Activated CD8-positive, alpha-beta memory T cell treated with anti-CD3 and anti-CD28 coated beads, Interleukin-2, amount 50 U/mL, for 24 hours (primary cell): Measurements from ENCODE around the gene NAIF1.
"Not testable (repeated sequence)": the region's sequence is repeated elsewhere in the genome, so short reads cannot be mapped to it uniquely, and the experiment has no call there.

Experiments used
- DNase-seq: peaks from one replicate; pipeline ENCODE4 v3.0.0-alpha.2; 2020; ENCODE audit errors: extremely low read depth

NAIF1 gene, protein sequence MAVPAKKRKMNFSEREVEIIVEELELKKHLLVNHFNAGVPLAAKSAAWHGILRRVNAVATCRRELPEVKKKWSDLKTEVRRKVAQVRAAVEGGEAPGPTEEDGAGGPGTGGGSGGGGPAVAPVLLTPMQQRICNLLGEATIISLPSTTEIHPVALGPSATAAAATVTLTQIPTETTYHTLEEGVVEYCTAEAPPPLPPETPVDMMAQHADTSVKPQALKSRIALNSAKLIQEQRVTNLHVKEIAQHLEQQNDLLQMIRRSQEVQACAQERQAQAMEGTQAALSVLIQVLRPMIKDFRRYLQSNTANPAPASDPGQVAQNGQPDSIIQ

DNA sequence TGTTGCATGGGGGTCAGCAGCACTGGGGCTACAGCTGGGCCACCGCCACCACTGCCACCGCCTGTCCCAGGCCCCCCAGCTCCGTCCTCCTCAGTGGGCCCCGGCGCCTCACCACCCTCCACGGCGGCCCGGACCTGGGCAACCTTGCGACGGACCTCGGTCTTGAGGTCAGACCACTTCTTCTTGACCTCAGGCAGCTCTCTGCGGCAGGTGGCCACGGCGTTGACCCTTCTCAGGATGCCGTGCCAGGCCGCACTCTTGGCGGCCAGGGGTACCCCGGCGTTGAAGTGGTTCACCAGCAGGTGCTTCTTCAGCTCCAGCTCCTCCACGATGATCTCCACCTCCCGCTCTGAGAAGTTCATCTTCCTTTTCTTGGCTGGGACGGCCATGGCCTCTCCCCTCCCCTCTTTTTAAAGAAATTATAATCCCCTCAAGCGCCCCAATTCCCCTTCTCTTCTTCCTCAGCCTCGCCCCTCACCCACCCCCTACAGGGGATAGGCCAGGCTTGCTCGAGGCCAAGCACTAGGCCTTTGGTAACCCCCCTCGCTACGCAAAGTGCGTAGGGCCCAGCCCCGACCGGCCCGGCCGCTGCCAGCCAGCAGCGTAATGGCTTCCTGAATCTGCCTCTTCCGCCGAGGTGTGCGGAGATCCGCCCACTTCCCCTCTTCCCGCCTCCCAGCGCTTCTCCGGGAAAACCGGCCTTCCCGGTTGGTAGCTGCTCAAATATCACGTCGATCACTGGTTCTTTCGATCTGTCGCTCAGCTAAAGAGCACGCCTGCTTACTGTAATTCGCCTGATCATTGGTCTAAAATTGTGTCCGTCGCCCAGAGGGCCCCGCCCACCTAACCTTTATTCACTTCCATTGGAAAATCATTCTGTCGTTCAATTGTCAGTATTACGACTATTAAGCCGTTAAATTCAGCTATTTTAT, at the start of gene NAIF1:
TSS of gene NAIF1 (minus strand) at position 608 of the 932 bp plus-strand sequence. CDS start at position 389, 219 bp downstream.
- peak; percentile 84 for DNase-seq

DNA sequence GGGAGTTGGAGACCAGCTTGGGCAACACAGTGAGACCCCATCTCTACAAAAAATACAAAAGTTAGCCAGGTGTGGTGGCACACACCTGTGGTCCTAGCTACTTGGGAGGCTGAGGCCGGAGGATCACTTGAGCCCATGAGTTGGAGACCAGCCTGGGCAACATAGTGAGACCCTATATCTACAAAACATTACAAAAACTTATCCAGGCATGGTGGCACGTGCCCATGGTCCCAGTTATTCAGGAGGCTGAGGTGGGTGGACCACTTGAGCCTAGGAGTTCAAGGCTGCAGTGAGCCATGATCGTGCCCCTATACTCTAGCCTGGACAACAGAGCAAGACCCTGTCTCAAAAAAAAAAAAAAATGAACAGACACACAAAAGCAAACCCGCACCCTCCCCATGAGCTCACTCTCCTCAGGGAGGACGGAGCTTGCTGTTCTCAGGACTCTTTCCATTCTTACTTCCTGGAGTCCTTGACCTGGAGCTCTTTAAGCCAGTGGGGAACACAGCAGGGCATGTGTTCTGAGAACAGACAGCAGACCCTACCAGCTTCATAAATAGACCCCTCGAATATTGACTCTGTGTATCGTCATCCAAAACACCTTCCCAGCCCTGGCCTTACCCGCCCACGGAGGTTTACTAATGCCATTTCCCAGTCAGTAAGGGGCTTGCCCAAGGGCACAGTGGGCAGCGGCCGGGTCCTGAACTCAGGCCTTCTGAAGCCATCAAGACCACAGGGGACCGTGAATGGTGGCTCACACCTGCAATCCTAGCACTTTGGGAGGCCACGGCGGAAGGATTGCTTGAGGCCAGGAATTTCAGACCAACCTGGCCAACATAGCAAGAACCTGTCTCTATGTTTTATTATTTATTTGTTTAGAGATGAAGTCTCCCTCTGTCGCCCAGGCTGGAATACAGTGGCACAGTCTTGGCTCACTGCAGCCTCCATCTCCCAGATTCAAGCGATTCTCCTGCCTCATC, 49.3 kb upstream of the NAIF1 start:
- no peak for DNase-seq

DNA sequence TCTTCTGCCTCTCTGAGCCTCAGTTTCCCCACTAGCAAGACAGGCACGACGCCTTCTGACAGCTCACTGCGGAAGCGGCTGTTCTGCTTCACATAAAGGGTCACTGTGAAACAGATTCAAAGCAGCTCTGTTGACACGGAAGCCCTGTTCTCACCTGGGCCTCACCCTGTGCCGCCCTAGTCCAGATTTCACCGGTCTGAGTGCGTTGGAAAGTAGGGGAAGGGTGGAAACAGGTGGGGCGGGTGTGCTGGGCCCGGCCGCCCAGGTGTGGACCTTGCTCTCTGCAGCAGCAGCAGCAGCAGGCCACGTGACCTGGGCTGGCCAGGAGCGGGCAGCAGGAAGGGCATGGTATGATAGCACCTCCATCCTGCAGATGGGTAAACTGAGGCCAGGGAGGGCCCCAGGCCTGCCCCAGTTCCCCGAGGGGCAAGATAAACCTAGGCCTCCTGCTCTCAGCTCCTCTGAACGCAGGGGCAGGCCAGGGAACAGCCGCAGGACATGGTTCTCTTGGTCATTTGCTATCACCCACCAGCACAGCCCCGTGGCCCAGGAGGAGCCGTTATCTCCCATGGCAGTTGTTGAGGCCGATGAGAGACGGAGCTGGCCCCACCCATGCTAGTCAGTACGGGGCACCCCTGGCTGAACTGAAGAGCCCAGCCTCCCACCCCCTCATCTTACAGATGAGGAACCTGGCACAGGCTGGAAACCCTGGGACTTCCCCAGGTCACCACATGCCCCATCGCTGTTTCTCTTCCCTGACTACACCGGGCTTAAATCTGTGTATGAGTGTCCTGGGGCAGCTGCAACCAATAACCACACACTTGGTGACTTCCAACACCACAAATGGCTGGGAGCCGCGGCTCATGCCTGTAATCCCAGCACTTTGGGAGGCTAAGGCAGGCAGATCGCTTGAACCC, 48.3 kb upstream of the NAIF1 start:
- DNase-seq: no peak

DNA sequence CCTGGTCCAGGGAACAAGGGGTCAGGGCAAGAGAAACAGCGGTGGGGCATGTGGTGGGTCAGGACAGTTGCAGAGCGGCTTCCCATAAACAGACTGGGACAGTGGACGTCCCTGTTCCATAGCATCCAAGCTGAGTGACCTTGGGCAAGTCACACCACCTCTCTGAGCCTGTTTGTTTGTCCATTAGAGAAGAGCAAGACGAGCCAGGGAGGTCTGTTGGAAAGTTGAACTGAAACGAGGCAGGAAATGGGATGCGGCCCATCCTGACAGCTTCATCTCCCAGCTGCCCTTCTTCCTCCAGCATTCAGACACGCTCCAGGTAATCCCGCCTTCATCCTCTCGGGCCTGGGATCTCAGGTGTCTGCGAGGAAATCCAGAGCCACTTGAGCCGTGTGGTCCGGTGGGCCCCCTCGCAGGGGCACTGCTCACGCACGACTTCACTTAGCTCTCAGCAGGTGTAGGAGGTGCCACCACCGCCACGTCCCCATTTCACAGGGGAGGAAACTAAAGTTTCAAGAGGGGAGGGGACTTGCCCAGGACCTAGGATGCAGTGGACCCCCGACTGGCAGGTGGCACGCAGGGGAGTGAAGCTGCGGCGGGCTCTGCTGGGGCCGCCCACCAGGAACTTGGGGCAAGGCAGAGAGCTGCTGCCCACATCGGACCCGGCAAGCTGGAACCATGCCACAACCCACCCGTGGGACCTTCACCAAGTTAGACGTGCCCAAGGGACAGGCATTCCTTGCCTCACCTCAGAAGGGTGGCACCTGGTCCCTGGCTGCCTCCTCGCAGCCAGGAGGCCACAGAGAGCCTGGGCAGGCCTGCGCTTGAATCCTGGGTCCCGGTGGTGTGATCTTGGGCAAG, 47.4 kb upstream of the NAIF1 start:
- DNase-seq: no peak

DNA sequence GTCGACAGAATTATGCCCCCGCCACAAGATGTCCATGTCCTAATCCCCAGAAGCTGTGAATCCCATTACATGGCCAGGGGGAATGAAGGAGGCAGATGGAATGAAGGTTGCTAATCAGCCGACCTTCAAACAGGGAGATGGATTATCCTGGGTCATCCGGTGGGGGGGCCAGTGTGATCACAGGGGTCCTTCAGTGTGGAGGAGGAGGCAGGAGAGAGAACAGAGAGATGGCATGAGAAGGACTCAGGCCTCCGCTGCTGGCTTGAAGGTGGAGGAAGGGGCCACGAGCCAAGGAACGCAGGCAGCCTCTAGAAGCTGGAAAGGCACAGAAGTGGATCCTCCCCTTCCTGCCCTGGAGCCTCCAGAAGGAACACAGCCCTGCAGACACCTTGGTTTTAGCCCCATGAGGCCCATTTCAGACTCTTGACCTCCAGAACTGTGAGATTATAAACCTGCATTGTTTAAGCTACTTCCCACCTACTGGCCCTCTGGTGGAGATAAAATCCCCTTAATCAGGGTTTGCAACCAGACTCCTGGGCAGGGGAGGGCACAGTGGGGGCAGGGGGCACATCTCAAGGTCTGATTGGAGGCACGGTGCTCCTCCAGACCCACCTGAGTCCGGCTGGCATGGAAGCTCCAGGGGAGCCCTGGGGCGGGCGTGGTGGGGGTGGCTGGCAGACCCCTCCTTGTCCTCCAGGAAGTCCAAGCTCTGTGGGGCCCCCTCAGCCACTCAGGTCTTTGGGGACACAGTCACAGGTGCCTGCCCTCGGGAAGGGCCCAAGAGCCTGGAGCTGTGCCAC, 46.6 kb upstream of the NAIF1 start:
- no peak for DNase-seq

DNA sequence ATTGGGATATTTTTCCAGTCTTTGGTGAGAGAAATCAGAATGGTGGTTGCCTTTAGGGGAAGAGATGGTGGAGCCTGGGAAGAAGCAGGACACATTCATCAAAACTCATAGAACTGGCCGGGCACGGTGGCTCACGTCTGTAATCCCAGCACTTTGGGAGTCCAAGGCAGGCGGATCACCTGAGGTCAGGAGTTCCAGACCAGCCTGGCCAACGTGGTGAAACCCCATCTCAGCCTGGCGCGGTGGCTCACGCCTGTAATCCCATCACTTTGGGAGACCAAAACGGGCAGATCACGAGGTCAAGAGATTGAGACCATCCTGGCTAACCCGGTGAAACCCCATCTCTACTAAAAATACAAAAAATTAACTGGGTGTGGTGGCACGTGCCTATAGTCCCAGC, 44.6 kb upstream of the NAIF1 start:
- DNase-seq: not testable (repeated sequence)

DNA sequence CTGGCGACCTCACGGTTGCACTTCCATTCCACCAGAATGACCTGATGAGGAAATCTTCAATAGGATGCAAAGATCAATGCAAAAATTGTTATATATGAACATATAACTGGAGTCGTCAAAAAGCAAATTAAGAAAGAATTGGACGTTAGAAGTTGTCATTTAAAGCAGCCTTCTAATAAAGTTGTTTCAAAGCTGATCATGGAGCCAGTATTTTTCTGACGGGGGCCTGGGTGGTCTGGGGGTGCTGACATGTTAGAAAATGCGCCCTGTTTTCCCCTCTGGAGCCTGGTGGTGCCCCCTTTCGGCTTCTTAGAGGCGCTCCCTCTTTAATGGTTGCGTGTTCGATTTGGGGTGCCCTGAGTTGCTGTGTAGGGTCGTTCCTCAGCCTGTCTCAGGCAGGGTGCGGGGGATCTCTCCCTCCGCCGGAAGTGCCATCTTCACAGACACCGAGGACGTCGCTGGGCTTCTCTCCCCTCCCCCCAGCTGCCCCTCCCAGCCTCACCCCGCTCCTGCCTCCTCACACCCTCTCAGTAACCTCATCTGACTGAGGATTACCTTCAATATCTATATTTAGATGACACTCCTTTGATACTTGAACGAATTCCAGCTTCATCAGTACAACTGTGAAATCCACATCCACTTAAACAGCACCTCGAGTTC, 42.1 kb upstream of the NAIF1 start:
- DNase-seq: no peak

DNA sequence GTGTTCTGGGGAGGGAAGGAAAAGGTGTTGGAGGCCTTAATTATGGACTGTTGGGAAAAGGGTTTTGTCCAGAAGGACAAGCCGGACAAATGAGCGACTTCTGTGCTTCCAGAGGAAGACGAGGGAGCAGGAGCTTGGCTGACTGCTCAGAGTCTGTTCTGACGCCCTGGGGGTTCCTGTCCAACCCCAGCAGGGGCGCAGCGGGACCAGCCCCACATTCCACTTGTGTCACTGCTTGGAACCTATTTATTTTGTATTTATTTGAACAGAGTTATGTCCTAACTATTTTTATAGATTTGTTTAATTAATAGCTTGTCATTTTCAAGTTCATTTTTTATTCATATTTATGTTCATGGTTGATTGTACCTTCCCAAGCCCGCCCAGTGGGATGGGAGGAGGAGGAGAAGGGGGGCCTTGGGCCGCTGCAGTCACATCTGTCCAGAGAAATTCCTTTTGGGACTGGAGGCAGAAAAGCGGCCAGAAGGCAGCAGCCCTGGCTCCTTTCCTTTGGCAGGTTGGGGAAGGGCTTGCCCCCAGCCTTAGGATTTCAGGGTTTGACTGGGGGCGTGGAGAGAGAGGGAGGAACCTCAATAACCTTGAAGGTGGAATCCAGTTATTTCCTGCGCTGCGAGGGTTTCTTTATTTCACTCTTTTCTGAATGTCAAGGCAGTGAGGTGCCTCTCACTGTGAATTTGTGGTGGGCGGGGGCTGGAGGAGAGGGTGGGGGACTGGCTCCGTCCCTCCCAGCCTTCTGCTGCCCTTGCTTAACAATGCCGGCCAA, 41.3 kb upstream of the NAIF1 start:
- no peak for DNase-seq

DNA sequence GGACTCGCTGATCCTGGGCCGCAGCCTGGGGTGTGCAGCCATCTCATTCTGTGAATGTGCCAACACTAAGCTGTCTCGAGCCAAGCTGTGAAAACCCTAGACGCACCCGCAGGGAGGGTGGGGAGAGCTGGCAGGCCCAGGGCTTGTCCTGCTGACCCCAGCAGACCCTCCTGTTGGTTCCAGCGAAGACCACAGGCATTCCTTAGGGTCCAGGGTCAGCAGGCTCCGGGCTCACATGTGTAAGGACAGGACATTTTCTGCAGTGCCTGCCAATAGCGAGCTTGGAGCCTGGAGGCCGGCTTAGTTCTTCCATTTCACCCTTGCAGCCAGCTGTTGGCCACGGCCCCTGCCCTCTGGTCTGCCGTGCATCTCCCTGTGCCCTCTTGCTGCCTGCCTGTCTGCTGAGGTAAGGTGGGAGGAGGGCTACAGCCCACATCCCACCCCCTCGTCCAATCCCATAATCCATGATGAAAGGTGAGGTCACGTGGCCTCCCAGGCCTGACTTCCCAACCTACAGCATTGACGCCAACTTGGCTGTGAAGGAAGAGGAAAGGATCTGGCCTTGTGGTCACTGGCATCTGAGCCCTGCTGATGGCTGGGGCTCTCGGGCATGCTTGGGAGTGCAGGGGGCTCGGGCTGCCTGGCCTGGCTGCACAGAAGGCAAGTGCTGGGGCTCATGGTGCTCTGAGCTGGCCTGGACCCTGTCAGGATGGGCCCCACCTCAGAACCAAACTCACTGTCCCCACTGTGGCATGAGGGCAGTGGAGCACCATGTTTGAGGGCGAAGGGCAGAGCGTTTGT, 40.5 kb upstream of the NAIF1 start:
- no peak for DNase-seq

DNA sequence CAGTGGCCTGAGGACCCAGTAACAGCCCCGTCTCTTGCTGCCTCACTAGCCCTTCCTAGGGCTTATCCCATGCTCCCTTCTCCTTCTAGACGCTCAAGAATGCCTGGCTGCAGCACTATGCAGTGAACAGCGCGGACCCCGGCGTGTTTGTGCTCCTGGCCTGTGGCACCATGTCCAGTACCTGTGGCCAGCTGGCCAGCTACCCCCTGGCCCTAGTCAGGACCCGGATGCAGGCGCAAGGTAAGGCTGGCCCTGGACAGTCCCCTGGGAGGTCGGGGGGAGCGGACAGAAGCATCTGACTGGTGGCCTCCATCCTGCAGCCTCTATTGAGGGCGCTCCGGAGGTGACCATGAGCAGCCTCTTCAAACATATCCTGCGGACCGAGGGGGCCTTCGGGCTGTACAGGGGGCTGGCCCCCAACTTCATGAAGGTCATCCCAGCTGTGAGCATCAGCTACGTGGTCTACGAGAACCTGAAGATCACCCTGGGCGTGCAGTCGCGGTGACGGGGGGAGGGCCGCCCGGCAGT, 39.9 kb upstream of the NAIF1 start:
- no peak for DNase-seq

DNA sequence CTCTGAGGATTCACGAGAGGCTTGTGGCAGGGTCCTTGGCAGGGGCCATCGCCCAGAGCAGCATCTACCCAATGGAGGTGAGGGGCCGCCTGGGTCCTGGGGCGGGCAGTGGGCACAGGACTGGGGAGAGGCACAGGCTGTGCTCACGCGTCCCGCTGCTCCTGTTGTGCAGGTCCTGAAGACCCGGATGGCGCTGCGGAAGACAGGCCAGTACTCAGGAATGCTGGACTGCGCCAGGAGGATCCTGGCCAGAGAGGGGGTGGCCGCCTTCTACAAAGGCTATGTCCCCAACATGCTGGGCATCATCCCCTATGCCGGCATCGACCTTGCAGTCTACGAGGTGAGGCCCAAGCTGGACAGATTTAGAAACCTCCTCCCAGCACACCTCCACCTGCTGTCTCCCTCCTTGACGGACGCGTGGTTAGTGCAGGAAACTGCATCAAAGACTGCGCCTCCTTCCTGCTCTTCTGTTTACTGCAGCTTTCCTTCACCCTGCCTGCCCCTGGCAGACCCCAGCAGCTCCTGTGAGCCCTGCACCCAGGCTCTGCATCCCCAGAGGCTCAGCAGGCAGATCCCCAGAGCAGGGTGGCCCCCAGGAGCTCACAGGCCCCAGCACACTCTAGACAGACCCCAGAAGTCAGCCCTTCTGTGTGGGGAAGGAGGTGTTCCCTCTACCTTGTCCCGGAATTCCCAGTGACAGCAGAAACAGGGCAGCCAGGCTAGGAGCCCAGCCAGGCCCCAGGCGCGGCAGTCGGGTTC, 39.2 kb upstream of the NAIF1 start:
- DNase-seq: no peak

DNA sequence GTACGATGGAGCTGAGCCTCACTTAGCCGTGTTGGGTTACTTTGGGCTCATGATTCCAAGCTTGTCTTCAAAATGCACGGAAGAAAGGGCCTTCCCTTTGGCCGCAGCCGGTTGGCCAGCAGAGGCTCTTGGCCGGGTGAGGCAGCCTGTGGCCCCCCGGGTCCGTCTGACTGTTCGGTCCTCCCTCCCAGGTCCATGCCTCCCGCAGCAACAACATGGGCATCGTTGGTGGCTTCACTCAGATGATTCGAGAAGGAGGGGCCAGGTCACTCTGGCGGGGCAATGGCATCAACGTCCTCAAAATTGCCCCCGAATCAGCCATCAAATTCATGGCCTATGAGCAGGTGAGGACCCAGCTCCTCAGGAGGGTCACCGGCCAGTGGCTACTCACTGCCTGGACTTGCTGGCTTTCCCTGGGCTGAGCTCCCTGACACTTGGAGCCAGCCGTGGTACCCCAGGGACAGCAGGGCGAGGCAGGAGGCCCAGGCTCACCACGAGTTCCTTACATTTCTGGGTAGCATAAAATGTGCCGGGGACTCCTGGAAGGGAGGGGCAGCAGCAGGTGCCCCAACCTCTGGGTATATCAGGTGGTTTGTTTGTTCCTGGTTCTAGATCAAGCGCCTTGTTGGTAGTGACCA, 38.5 kb upstream of the NAIF1 start:
- no peak for DNase-seq

DNA sequence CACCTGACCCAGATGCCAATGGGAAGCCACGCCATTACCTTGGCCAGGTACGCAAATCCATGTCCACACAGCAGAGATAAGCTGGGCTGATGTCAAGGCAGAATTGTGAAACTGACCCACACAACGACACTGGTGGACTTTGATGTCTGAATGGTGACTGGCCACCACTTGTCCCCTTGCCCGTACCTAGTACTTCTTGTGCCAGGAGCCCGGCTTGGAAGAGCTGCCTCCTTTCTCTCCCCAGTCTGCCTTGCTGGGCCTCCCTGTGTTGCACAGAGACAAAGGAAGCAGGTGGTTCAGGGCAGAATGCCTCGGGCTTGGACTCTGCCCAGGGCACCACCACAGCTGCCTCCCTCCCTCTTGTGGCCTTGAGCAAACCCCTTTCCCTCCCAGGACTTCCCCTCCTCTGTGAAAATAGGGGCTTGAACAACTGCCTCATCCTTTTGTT, 37.1 kb upstream of the NAIF1 start:
- no peak for DNase-seq

DNA sequence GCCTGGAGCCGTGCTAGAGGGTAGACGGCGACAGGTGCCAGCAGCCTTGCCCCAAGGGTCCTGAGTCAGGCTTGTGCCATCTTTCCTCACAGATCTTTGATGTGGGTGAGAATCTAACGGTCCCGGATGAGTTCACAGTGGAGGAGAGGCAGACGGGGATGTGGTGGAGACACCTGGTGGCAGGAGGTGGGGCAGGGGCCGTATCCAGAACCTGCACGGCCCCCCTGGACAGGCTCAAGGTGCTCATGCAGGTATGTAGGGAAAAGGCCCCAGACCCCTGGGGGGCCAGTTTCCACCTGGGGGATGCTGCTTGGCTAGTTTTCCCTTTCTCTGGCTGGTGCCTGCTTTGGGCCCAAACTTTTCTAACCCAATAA, 36.5 kb upstream of the NAIF1 start:
- no peak for DNase-seq
